ENCODE data around the gene MT4.

DNA sequence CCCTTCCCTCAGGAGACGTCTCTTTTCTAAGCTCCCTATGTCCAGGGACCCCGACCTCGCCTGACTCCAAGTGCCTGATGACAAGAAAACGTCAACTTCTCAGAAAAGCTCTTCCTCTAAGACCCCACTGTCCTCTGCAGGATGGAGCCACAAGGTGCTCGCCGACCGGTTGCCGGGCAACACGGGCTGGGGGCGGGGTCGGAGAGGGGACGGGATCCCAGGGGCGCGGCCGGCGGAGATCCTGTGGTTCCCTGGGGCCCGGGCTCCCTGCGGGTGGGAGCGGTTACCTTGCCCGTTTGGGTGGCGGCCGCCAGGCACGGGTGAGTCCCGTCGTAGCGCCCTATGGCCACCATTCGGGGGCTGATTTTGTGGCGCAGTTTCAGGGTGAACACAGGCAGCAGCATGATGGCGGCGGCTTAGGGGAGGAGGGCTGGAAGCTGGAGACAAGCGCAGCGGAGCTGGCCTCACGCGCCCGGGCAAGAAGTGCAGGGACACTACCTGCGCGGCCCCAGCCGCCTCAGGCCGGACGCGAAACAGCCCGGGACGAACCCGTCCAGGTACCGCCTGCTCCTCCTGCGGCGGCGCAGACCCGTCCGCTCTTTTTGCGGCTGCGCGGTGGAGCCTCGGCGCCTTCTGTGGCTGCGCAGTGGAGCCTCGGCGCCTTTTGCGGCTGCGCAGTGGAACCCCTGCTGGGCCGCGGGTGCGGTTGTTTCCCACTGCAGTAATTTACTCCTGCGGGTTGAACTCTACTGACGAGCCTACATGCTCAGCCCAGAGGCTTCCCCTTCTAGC is 45.2 kb upstream of the MT4 start, which contains the start of gene BBS2:
- TF ChIP-seq CTCF (IDR thresholded peaks at IDR 0.05 in 8 of 11, conservative IDR thresholded peaks at IDR 0.05 in 3 of 11) (peak in 6 of 11 experiments; percentile 16 to 43 (median 20)), POLR2A (IDR thresholded peaks at IDR 0.05) (peak in 1 of 3 donors; percentile 65)
